Ishikawa (cell line): ENCODE results near the gene ANKRD35.

Experiments
- CEBPB ChIP-seq: IDR thresholded peaks from 2 replicates; pipeline ENCODE4 v1.6.1; 2012
- CREB1 ChIP-seq: IDR thresholded peaks from 2 replicates; pipeline ENCODE4 v1.6.1; 2012; ENCODE audit warnings: low read depth
- MAX ChIP-seq: IDR thresholded peaks from 2 replicates; pipeline ENCODE4 v1.6.1; 2012
- ZBTB7A ChIP-seq: IDR thresholded peaks from 2 replicates; pipeline ENCODE4 v1.6.1; 2012; ENCODE audit warnings: low read depth

GRCh38 chr1:145886390-145886789 is 724 bp upstream of the ANKRD35 start:
- TF ChIP-seq CEBPB (no peak), MAX (no peak), CREB1 (no peak), ZBTB7A (no peak)
